IgD-negative memory B cell (primary cell): ENCODE measurements around the gene ANTKMT. TPM values are rescaled to one million over a fixed set of nuclear protein-coding genes. Genes with fewer than 3 reads are reported as not detected.
A peak's percentile ranks its signal among the peaks of the same experiment; 100 is the strongest.

Source experiments
- H3K27ac Mint-ChIP-seq, 3 donors: one replicate each; pipeline ENCODE4 v1.8.0; 2020 to 2022; ENCODE audit warnings: mild to moderate bottlenecking in 3 of 3, mixed read lengths in 3 of 3, moderate library complexity in 1 of 3
- H3K27me3 Mint-ChIP-seq: one replicate; pipeline ENCODE4 v1.8.0; 2021; ENCODE audit warnings: mixed read lengths
- H3K36me3 Mint-ChIP-seq: one replicate; pipeline ENCODE4 v1.8.0; 2020; ENCODE audit warnings: mild to moderate bottlenecking, mixed read lengths
- H3K4me1 Mint-ChIP-seq, 3 donors: one replicate each; pipeline ENCODE4 v1.8.0; 2020 to 2022; ENCODE audit warnings: mixed read lengths in 3 of 3, mild to moderate bottlenecking in 1 of 3
- H3K4me3 Mint-ChIP-seq, 4 donors: one replicate each; pipeline ENCODE4 v1.8.0; 2020 to 2022; ENCODE audit warnings: mild to moderate bottlenecking in 4 of 4, mixed read lengths in 4 of 4, moderate library complexity in 3 of 4
- H3K9me3 Mint-ChIP-seq, 3 donors: one replicate each; pipeline ENCODE4 v1.8.0; 2020 to 2021; ENCODE audit warnings: mixed read lengths in 3 of 3, mild to moderate bottlenecking in 1 of 3
- polyA plus RNA-seq: library from polyadenylated mRNA; unstranded; fragments of 300-500 nt; fragmentation: Illumina TruSeq; gene quantifications from one replicate; pipeline ENCODE4 v1.2.3, GENCODE V29; 2021

The ANTKMT gene
- polyA plus RNA-seq, 1 donor from 2014 or later = 84.7 TPM

- peaks cover 26% of the 10 kb centered on the region for H3K27me3 Mint-ChIP-seq
These were observed 18.6 kb upstream of the ANTKMT start for GRCh38 chr16:702341-702740.

GRCh38 chr16:703406-703805 lies 17.5 kb upstream of the ANTKMT start:
- no peak overlapping the region for H3K27ac Mint-ChIP-seq
- no peaks in the 10 kb centered on the region for H3K9me3 Mint-ChIP-seq
- H3K36me3 Mint-ChIP-seq = peaks cover 2% of the 10 kb centered on the region
- peaks cover 34% of the 10 kb centered on the region for H3K27me3 Mint-ChIP-seq
- peak overlapping the region in 1 of 4 donors; percentile 43 for H3K4me3 Mint-ChIP-seq
- H3K4me1 Mint-ChIP-seq = peaks cover 0 to 4% (median 3%) of the 10 kb centered on the region in 3 donors

More at GRCh38 chr16:702341-702740, 18.6 kb upstream of the ANTKMT start:
- Mint-ChIP-seq H3K36me3 (peaks cover 2% of the 10 kb centered on the region), H3K27ac (peak overlapping the region in 1 of 3 donors; percentile 90), H3K4me1 (peaks cover 0 to 4% (median 3%) of the 10 kb centered on the region in 3 donors), H3K4me3 (peak overlapping the region in 1 of 4 donors; percentile 78), H3K9me3 (no peaks in the 10 kb centered on the region)

GRCh38 chr16:704047-704446 lies 16.9 kb upstream of the ANTKMT start:
- Mint-ChIP-seq H3K4me1 (peaks cover 0 to 4% (median 3%) of the 10 kb centered on the region in 3 donors), H3K4me3 (no peak overlapping the region), H3K27me3 (peaks cover 36% of the 10 kb centered on the region), H3K9me3 (no peaks in the 10 kb centered on the region), H3K36me3 (peaks cover 2% of the 10 kb centered on the region), H3K27ac (no peak overlapping the region)

GRCh38 chr16:704552-705380 lies 16.2 kb upstream of the ANTKMT start:
- peaks cover 40% of the 10 kb centered on the region for H3K27me3 Mint-ChIP-seq
- peak overlapping the region in 1 of 4 donors; percentile 33 for H3K4me3 Mint-ChIP-seq
- H3K27ac Mint-ChIP-seq = no peak overlapping the region
- H3K4me1 Mint-ChIP-seq = peaks cover 0 to 3% (median 1%) of the 10 kb centered on the region in 3 donors
- H3K36me3 Mint-ChIP-seq = peaks cover 2% of the 10 kb centered on the region
- no peaks in the 10 kb centered on the region for H3K9me3 Mint-ChIP-seq

GRCh38 chr16:705431-706188 lies 15.3 kb upstream of the ANTKMT start, which contains the start of gene FBXL16:
Gene FBXL16, minus strand, starts transcription at chr16:705801. Its CDS starts 8,396 bp downstream, at chr16:697405.
- H3K9me3 Mint-ChIP-seq = no peaks in the 10 kb centered on the region
- peaks cover 2% of the 10 kb centered on the region for H3K36me3 Mint-ChIP-seq
- H3K27ac Mint-ChIP-seq = no peak within 1 kb of the TSS
- peak within 1 kb of the TSS in 1 of 4 donors; percentile 8 for H3K4me3 Mint-ChIP-seq
- H3K27me3 Mint-ChIP-seq = peaks cover 40% of the 10 kb centered on the region
- peaks cover 0 to 3% (median 1%) of the 10 kb centered on the region in 3 donors for H3K4me1 Mint-ChIP-seq

GRCh38 chr16:706189-707061 lies 14.5 kb upstream of the ANTKMT start:
- peaks cover 37% of the 10 kb centered on the region for H3K27me3 Mint-ChIP-seq
- H3K4me1 Mint-ChIP-seq = peaks cover 0 to 5% (median 1%) of the 10 kb centered on the region in 3 donors
- no peaks in the 10 kb centered on the region for H3K9me3 Mint-ChIP-seq
- H3K27ac Mint-ChIP-seq = peak overlapping the region in 1 of 3 donors; percentile 88
- H3K36me3 Mint-ChIP-seq = peaks cover 2% of the 10 kb centered on the region
- H3K4me3 Mint-ChIP-seq = peak overlapping the region in 1 of 4 donors; percentile 8

- H3K4me3 Mint-ChIP-seq = no peak overlapping the region
- H3K36me3 Mint-ChIP-seq = peaks cover 2% of the 10 kb centered on the region
- peak overlapping the region in 1 of 3 donors; percentile 88 for H3K27ac Mint-ChIP-seq
- peaks cover 32% of the 10 kb centered on the region for H3K27me3 Mint-ChIP-seq
- H3K4me1 Mint-ChIP-seq = peaks cover 0 to 5% (median 1%) of the 10 kb centered on the region in 3 donors
- H3K9me3 Mint-ChIP-seq = no peaks in the 10 kb centered on the region
These were observed 13.8 kb upstream of the ANTKMT start for GRCh38 chr16:707062-707538.

GRCh38 chr16:708019-708418 lies 12.9 kb upstream of the ANTKMT start:
- Mint-ChIP-seq H3K4me1 (peaks cover 1 to 5% (median 4%) of the 10 kb centered on the region in 3 donors), H3K9me3 (no peaks in the 10 kb centered on the region), H3K4me3 (peak overlapping the region in 1 of 4 donors; percentile 50), H3K27me3 (peaks cover 31% of the 10 kb centered on the region), H3K36me3 (no peaks in the 10 kb centered on the region), H3K27ac (no peak overlapping the region)

- Mint-ChIP-seq H3K27me3 (peaks cover 35% of the 10 kb centered on the region), H3K36me3 (no peaks in the 10 kb centered on the region), H3K4me3 (peak overlapping the region in 1 of 4 donors; percentile 50), H3K27ac (peak overlapping the region in 2 of 3 donors; percentile 21 to 80), H3K9me3 (no peaks in the 10 kb centered on the region), H3K4me1 (peaks cover 1 to 5% (median 4%) of the 10 kb centered on the region in 3 donors)
These were observed 12.0 kb upstream of the ANTKMT start for GRCh38 chr16:708959-709358.

GRCh38 chr16:709566-710499 lies 11.1 kb upstream of the ANTKMT start:
- Mint-ChIP-seq H3K27me3 (peaks cover 36% of the 10 kb centered on the region), H3K4me3 (peak overlapping the region in 1 of 4 donors; percentile 4), H3K4me1 (peaks cover 1 to 4% (median 3%) of the 10 kb centered on the region in 3 donors), H3K9me3 (no peaks in the 10 kb centered on the region), H3K27ac (no peak overlapping the region), H3K36me3 (no peaks in the 10 kb centered on the region)

- Mint-ChIP-seq H3K9me3 (no peaks in the 10 kb centered on the region), H3K36me3 (no peaks in the 10 kb centered on the region), H3K27me3 (peaks cover 36% of the 10 kb centered on the region), H3K4me1 (peaks cover 1 to 4% (median 3%) of the 10 kb centered on the region in 3 donors), H3K27ac (no peak overlapping the region), H3K4me3 (peak overlapping the region in 1 of 4 donors; percentile 12)
These were observed 10.4 kb upstream of the ANTKMT start for GRCh38 chr16:710500-711075.

- Mint-ChIP-seq H3K27me3 (peaks cover 39% of the 10 kb centered on the region), H3K27ac (peak overlapping the region in 1 of 3 donors; percentile 28), H3K36me3 (no peaks in the 10 kb centered on the region), H3K9me3 (no peaks in the 10 kb centered on the region), H3K4me1 (peaks cover 1 to 4% (median 3%) of the 10 kb centered on the region in 3 donors), H3K4me3 (peak overlapping the region in 1 of 4 donors; percentile 12)
These were observed 9.9 kb upstream of the ANTKMT start for GRCh38 chr16:711084-711483.
